Left forelimb (tissue), 1 donor: ENCODE data around the gene GIMAP8.
"Not testable (repeated sequence)": the region's sequence is repeated elsewhere in the genome, so short reads cannot be mapped to it uniquely, and the experiment has no call there.

ENCODE experiments used
- DNase-seq: peaks from one replicate; pipeline ENCODE4 v3.0.0-alpha.2; 2018; ENCODE audit warnings: low spot score

GIMAP8 gene

DNA sequence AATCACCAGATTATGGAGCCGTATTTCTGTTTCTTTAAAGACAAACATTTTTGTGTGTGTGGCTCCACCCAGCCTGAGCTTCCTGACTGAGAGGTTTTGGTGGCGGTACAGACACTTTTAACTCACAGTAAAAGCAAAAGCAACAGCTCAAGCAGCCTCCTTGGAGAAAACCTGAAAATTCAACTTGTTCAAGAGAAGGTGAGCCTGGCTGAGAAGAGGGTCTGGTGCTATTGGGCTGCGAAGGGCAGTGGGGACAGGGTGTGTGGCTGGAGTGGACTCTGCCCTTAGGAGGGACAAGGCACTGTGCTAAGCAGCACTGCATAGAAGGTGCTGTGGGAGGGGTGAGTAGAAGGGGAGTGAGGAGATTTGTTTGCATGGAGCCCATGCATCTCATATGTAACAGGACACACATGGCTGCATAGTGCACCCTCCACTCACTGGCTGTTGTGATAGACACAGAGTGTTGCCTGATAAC, 64.4 kb downstream of the GIMAP8 start, which contains the start of gene GIMAP7:
Gene GIMAP7 (plus strand): TSS at position 125 of the 475 bp plus-strand sequence. CDS start 5,103 bp downstream, outside the sequence.
- DNase-seq: no peak

DNA sequence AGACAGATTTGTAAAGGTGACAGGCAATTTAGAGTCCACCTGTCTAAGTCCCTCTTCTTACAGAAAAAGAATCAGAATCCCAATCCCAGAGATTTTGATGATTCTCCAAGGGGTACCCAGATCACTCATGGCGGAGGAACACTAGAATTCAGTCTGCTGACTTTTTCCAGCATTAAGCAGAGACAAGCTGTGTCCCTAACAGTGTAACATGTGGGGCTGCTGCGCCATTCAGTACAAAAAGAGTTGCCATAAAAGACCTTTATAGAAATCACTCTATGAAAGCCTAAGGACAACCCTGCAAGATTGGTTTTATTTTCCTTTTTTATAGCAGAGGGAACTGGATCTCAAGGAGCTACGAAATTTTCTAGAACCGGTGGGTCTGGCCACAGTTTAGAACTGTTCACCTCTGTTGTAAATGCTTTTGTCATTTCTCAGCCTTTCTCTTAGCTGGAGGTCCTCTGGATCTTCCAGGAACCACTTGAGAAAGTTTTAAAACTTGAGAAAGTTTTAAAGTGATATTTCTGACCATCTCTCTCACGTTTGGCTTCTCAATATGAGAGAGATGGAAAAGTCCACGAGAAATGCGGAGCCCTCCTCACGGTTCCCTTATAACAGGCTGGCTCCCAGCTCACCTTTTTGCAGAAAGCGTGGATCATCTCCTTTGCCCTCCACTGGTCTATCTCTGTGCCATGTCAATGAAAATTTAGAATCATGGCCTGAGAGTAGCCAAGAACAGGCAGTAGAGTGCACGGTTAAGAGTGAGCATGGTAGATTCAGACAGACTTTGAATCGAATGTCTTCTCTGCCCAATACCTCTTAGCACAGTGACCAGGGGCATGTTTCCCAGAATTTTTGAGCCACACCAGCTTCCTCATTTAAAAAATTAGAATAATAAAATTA, 65.1 kb downstream of the GIMAP8 start:
- no peak for DNase-seq

DNA sequence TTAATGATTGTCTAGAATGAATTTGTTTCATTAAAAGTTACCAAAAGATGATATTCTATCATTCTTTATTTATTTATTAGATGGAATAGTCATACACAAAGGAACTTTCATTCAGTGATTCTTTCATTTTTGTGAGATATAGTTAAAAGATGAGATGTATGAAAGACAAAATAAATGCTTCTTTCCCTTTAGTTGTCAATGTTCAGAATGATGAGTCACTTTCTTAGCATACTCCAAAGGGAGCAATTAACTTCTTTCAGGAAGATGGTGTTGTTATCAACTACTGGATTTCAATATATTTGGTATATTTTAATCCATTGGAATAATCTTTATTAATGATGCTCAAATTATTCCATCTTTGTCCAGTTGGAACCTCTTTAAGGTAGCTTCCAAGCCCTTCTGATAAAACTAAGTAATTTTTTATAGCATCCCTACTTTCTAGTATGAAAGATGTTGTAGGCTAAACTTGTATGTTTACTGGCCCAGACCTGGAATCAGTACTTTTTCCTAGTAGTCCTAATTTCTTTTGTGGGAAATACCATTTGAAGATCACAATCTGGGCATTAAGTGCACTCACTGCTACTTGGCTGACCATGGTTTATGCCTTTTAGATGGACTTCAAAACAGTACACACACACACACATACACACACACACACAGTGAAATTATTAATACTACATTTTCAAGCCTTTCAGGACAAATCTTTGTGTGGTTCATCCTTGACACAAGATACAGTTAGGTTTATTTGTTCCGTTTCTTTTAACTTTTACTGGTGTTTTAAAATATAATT, 66.7 kb downstream of the GIMAP8 start:
- DNase-seq: no peak

DNA sequence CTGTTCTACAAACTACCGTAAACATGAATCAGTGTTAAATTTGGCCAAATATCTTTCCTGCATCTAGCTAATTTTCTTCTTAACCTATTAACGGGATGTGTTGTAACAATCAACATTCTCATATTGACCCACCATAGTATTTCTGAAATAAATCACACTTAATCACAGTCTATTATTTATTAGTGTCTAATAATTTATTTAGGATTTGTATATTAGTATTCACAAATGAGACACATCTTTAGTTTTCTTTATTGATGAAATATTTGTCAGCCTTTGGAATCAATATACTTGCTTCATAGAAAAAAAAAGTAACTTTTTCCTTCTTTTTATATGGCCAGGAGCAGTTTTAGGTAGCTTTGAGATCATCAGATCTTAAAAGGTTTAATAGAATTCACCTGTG, 68.9 kb downstream of the GIMAP8 start:
- no peak for DNase-seq

DNA sequence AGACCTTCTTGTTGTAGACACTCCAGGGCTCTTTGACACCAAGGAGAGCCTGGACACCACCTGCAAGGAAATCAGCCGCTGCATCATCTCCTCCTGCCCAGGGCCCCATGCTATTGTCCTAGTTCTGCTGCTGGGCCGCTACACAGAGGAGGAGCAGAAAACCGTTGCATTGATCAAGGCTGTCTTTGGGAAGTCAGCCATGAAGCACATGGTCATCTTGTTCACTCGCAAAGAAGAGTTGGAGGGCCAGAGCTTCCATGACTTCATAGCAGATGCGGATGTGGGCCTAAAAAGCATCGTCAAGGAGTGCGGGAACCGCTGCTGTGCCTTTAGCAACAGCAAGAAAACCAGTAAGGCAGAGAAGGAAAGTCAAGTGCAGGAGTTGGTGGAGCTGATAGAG, 69.7 kb downstream of the GIMAP8 start:
- no peak for DNase-seq

DNA sequence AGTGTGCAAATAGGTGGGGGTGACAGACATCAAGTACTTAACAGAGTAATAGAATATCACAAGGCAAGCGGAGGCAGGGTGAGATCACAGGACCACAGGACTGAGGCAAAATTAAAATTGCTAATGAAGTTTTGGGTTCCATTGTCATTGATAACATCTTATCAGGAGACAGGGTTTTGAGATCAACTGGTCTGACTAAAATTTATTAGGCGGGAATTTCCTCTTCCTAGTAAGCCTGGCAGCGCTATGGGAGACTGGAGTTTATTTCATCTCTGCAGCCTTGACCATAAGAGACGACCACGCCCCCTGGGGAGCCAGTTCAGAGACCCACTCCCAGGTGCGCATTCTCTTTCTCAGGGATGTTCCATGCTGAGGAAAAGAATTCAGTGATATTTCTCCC, 72.5 kb downstream of the GIMAP8 start:
- DNase-seq: not testable (repeated sequence)

DNA sequence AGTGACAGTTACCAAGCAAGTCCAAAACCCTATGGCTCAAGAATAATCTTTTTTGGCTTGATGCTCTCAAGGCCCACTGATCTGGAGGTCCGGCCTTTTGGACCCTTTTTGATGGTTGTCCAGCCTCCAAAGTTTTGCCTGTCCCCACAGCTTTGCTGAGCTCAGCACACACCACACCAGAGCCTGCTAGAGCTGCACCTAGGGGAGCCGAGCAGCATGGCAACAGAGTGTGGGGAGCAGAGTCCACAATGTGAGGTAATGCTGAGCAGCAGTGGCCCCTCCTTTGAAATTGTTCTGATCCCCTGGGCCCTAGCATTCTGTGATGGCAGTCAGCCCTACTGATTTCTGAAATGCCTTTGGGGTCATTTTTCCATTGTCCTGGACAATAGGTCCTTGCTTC, 73.6 kb downstream of the GIMAP8 start:
- DNase-seq: no peak
